H9 (cell line): ENCODE data around the gene EPB41. TPM values are rescaled to one million over a fixed set of nuclear protein-coding genes. Genes with fewer than 3 reads are reported as not detected.

Source experiments
- DNase-seq: peaks from one replicate; pipeline ENCODE4 v3.0.0-alpha.2; 2017
- H2AFZ ChIP-seq: one replicate; pipeline ENCODE4 v1.6.1; 2013; ENCODE audit warnings: mild to moderate bottlenecking, low read length, control low read depth, moderate library complexity
- H2AK5ac ChIP-seq: 2 replicates; pipeline ENCODE4 v1.6.1; 2013; ENCODE audit warnings: low read length, control low read depth, mixed read lengths; ENCODE audit not compliant: insufficient read length
- H2BK120ac ChIP-seq: one replicate; pipeline ENCODE4 v1.6.1; 2013; ENCODE audit warnings: low read depth, mild to moderate bottlenecking, low read length, control low read depth, inconsistent platforms; ENCODE audit not compliant: poor library complexity, severe bottlenecking
- H2BK12ac ChIP-seq: 2 replicates; pipeline ENCODE4 v1.6.1; 2013; ENCODE audit warnings: low read length, control low read depth, mixed read lengths, low read depth; ENCODE audit not compliant: insufficient read length
- H2BK15ac ChIP-seq: 2 replicates; pipeline ENCODE4 v1.6.1; 2013; ENCODE audit warnings: low read depth, low read length, control low read depth
- H2BK20ac ChIP-seq: one replicate; pipeline ENCODE4 v1.6.1; 2013; ENCODE audit warnings: low read depth, mild to moderate bottlenecking, low read length, control low read depth, inconsistent platforms; ENCODE audit not compliant: poor library complexity, severe bottlenecking
- H2BK5ac ChIP-seq: 2 replicates; pipeline ENCODE4 v1.6.1; 2013; ENCODE audit warnings: low read length, control low read depth, mixed read lengths; ENCODE audit not compliant: insufficient read length
- H3K14ac ChIP-seq: 2 replicates; pipeline ENCODE4 v1.6.1; 2013; ENCODE audit warnings: low read length, control low read depth; ENCODE audit not compliant: insufficient read depth
- H3K18ac ChIP-seq: 2 replicates; pipeline ENCODE4 v1.6.1; 2013; ENCODE audit warnings: low read depth, mild to moderate bottlenecking, mixed read lengths, low read length, control low read depth; ENCODE audit not compliant: insufficient read length
- H3K23ac ChIP-seq: 2 replicates; pipeline ENCODE4 v1.6.1; 2013; ENCODE audit warnings: low read length, control low read depth, mixed read lengths, low read depth; ENCODE audit not compliant: insufficient read length
- H3K23me2 ChIP-seq: 2 replicates; pipeline ENCODE4 v1.6.1; 2013; ENCODE audit warnings: low read depth, mild to moderate bottlenecking, mixed read lengths, low read length, control low read depth; ENCODE audit not compliant: insufficient read length, poor library complexity, severe bottlenecking
- H3K27ac ChIP-seq: 2 replicates; pipeline ENCODE4 v1.5.1; 2013; ENCODE audit warnings: low read length, control low read depth, mixed read lengths, low read depth; ENCODE audit not compliant: insufficient read length
- H3K27me3 ChIP-seq: 2 replicates; pipeline ENCODE4 v1.6.1; 2013; ENCODE audit warnings: low read length, control low read depth, inconsistent platforms; ENCODE audit not compliant: insufficient read depth
- H3K4ac ChIP-seq: 2 replicates; pipeline ENCODE4 v1.6.1; 2013; ENCODE audit warnings: low read depth, mild to moderate bottlenecking, control low read depth, inconsistent platforms, low read length, moderate library complexity
- H3K4me1 ChIP-seq: 2 replicates; pipeline ENCODE4 v1.6.1; 2013; ENCODE audit warnings: low read length, control low read depth, inconsistent platforms; ENCODE audit not compliant: insufficient read depth
- H3K4me2 ChIP-seq: 2 replicates; pipeline ENCODE4 v1.6.1; 2013; ENCODE audit warnings: low read length, control low read depth, mixed read lengths; ENCODE audit not compliant: insufficient read length, insufficient read depth
- H3K56ac ChIP-seq: 2 replicates; pipeline ENCODE4 v1.6.1; 2013; ENCODE audit warnings: low read depth, mild to moderate bottlenecking, mixed read lengths, low read length, control low read depth; ENCODE audit not compliant: insufficient read length
- H3K79me1 ChIP-seq: 2 replicates; pipeline ENCODE4 v1.6.1; 2013; ENCODE audit warnings: low read depth, mild to moderate bottlenecking, moderate library complexity, low read length, control low read depth, inconsistent platforms; ENCODE audit not compliant: insufficient read depth, poor library complexity, severe bottlenecking
- H3K79me2 ChIP-seq: 2 replicates; pipeline ENCODE4 v1.6.1; 2013; ENCODE audit warnings: low read length, control low read depth, inconsistent platforms; ENCODE audit not compliant: insufficient read depth
- H3K9ac ChIP-seq: 2 replicates; pipeline ENCODE4 v1.6.1; 2013; ENCODE audit warnings: low read length, control low read depth, mixed read lengths; ENCODE audit not compliant: insufficient read length; ENCODE audit errors: extremely low read depth
- H3K9me3 ChIP-seq: one replicate; pipeline ENCODE4 v1.6.1; 2013; ENCODE audit warnings: low read depth, low read length, inconsistent platforms; ENCODE audit not compliant: control insufficient read depth
- H3T11ph ChIP-seq: one replicate; pipeline ENCODE4 v1.6.1; 2013; ENCODE audit warnings: mild to moderate bottlenecking, low read length, control low read depth, inconsistent platforms
- H4K20me1 ChIP-seq: one replicate; pipeline ENCODE4 v1.6.1; 2013; ENCODE audit not compliant: control insufficient read depth, insufficient read length, insufficient read depth
- H4K5ac ChIP-seq: 2 replicates; pipeline ENCODE4 v1.6.1; 2013; ENCODE audit warnings: low read depth, mild to moderate bottlenecking, mixed read lengths, low read length, control low read depth; ENCODE audit not compliant: insufficient read length
- H4K8ac ChIP-seq: replicated peaks from 2 replicates; pipeline ENCODE4 v1.6.1; 2013; ENCODE audit warnings: low read length, control low read depth, mixed read lengths, low read depth; ENCODE audit not compliant: insufficient read length
- H4K91ac ChIP-seq: 2 replicates; pipeline ENCODE4 v1.6.1; 2013; ENCODE audit warnings: low read depth, mild to moderate bottlenecking, moderate library complexity, mixed read lengths, low read length, control low read depth; ENCODE audit not compliant: insufficient read length
- H3K27ac Mint-ChIP-seq, 3 experiments: 2 replicates in 2 of 3; 3 replicates in 1 of 3; pipeline ENCODE4 v1.8.0; 2020 to 2021; ENCODE audit warnings: mixed read lengths in 3 of 3, mild to moderate bottlenecking in 1 of 3, moderate library complexity in 1 of 3
- H3K27me3 Mint-ChIP-seq: 2 replicates; pipeline ENCODE4 v1.8.0; 2021; ENCODE audit warnings: low read depth, mild to moderate bottlenecking, moderate library complexity, mixed read lengths
- H3K36me3 Mint-ChIP-seq, 3 experiments: 2 replicates in 2 of 3; 3 replicates in 1 of 3; pipeline ENCODE4 v1.8.0; 2020 to 2021; ENCODE audit warnings: low read depth in 3 of 3, mixed read lengths in 3 of 3; ENCODE audit not compliant: insufficient read depth in 1 of 3
- H3K4me1 Mint-ChIP-seq, 2 experiments: 2 replicates each; pipeline ENCODE4 v1.8.0; 2020; ENCODE audit warnings: mixed read lengths in 2 of 2
- H3K4me3 Mint-ChIP-seq, 2 experiments: 2 replicates in 1 of 2; 3 replicates in 1 of 2; pipeline ENCODE4 v1.8.0; 2020 to 2021; ENCODE audit warnings: mild to moderate bottlenecking in 2 of 2, mixed read lengths in 2 of 2, moderate library complexity in 1 of 2
- H3K9me3 Mint-ChIP-seq, 2 experiments: 2 replicates in 1 of 2; 3 replicates in 1 of 2; pipeline ENCODE4 v1.8.0; 2020; ENCODE audit warnings: mild to moderate bottlenecking in 2 of 2, mixed read lengths in 2 of 2, moderate library complexity in 1 of 2
- CTCF ChIP-seq: fragments of 200-600 bp; sonication (generic); conservative IDR thresholded peaks from 3 replicates; pipeline ENCODE4 v1.8.0; 2021; ENCODE audit warnings: antibody characterized with exemption, mild to moderate bottlenecking
- WGBS: extraction: QIAGEN DNeasy Blood & Tissue Kit; methylation state at CpG from one replicate; pipeline ENCODE4 v1.1.7; 2013; ENCODE audit warnings: missing lambda C conversion rate, low lambda C conversion rate, mixed read lengths; ENCODE audit not compliant: insufficient read length; ENCODE audit errors: extremely low coverage; 5-methylcytosine and 5-hydroxymethylcytosine counted together
- total RNA-seq: library from RNA; stranded (reverse); gene quantifications from 2 replicates; pipeline ENCODE4 v1.2.1, GENCODE V29; 2021

The EPB41 gene
- total RNA-seq, 1 experiment from 2014 or later: 75.4 TPM

GRCh38 chr1:28935293-28935692 lies 20.9 kb downstream of the EPB41 start:
- DNase-seq: no peak
- Histone ChIP-seq H3K4ac (no peak overlapping the region), H3K23me2 (no peaks in the 10 kb centered on the region), H2BK120ac (no peak overlapping the region), H3K18ac (no peak overlapping the region), H2BK15ac (no peak overlapping the region), H2BK20ac (no peak overlapping the region), H4K20me1 (no peaks in the 10 kb centered on the region), H3T11ph (no peak overlapping the region), H3K79me1 (peaks cover 6% of the 10 kb centered on the region), H2AFZ (no peak overlapping the region), H3K4me1 (no peaks in the 10 kb centered on the region), H4K91ac (no peak overlapping the region), H2BK5ac (no peak overlapping the region), H3K79me2 (no peaks in the 10 kb centered on the region; the same call in 1 of the 2 replicates), H2AK5ac (no peak overlapping the region), H4K8ac (no peak overlapping the region), H3K9ac (no peak overlapping the region), H2BK12ac (no peak overlapping the region), H3K14ac (no peak overlapping the region), H4K5ac (no peak overlapping the region), H3K27me3 (no peaks in the 10 kb centered on the region), H3K56ac (no peak overlapping the region), H3K23ac (no peak overlapping the region), H3K4me2 (no peak overlapping the region), H3K9me3 (no peaks in the 10 kb centered on the region), H3K27ac (no peak overlapping the region)
- Mint-ChIP-seq H3K4me1 (peaks cover 2 to 6% of the 10 kb centered on the region in 2 experiments; a peak in 3 of 4 replicates), H3K27me3 (no peaks in the 10 kb centered on the region), H3K36me3 (no peaks in the 10 kb centered on the region), H3K27ac (peak overlapping the region in 1 of 3 experiments; percentile 15; a peak in 1 of 7 replicates), H3K4me3 (no peak overlapping the region), H3K9me3 (no peaks in the 10 kb centered on the region)
- no peak for TF ChIP-seq CTCF
- no CpG with 5 or more reads among the region's 5 CpGs for WGBS
